Endothelial cell (in vitro differentiated cells): ENCODE data around the gene GSPT2. TPM values are rescaled to one million over a fixed set of nuclear protein-coding genes. Genes with fewer than 3 reads are reported as not detected.
A peak's percentile ranks its signal among the peaks of the same experiment; 100 is the strongest.
"Not testable (repeated sequence)": the region's sequence is repeated elsewhere in the genome, so short reads cannot be mapped to it uniquely, and the experiment has no call there.

Experiments used
- DNase-seq: peaks from one replicate; pipeline ENCODE4 v3.0.0; 2021; ENCODE audit warnings: low spot score
- H3K27ac Mint-ChIP-seq: one replicate; pipeline ENCODE4 v1.8.0; 2021; ENCODE audit warnings: mixed read lengths, inconsistent platforms; ENCODE audit not compliant: unreplicated experiment
- H3K27me3 Mint-ChIP-seq: one replicate; pipeline ENCODE4 v1.8.0; 2021; ENCODE audit warnings: mild to moderate bottlenecking, moderate library complexity, mixed read lengths, inconsistent platforms; ENCODE audit not compliant: unreplicated experiment
- H3K36me3 Mint-ChIP-seq: one replicate; pipeline ENCODE4 v1.8.0; 2021; ENCODE audit warnings: mild to moderate bottlenecking, low read depth, mixed read lengths, inconsistent platforms; ENCODE audit not compliant: unreplicated experiment
- H3K4me1 Mint-ChIP-seq: one replicate; pipeline ENCODE4 v1.8.0; 2021; ENCODE audit warnings: mild to moderate bottlenecking, mixed read lengths, inconsistent platforms; ENCODE audit not compliant: unreplicated experiment
- H3K4me3 Mint-ChIP-seq: one replicate; pipeline ENCODE4 v1.8.0; 2021; ENCODE audit warnings: mild to moderate bottlenecking, mixed read lengths, inconsistent platforms; ENCODE audit not compliant: unreplicated experiment
- H3K9me3 Mint-ChIP-seq: one replicate; pipeline ENCODE4 v1.8.0; 2021; ENCODE audit warnings: mixed read lengths, inconsistent platforms; ENCODE audit not compliant: unreplicated experiment
- CTCF ChIP-seq: fragments of 200-600 bp; sonication (generic); IDR thresholded peaks from one replicate; pipeline ENCODE4 v1.5.0; 2021; ENCODE audit warnings: antibody characterized with exemption; ENCODE audit not compliant: unreplicated experiment
- long read RNA-seq: library from polyadenylated mRNA; unstranded; transcript quantifications from one replicate; pipeline ENCODE4 v2.0.0, GENCODE V29; 2020; ENCODE audit not compliant: unreplicated experiment
- total RNA-seq: library from RNA; stranded (reverse); fragmentation: NEBNext Ultra II Directional; extraction: Animal tissue kit (Norgen Biotek cat#: 25700); gene quantifications from one replicate; pipeline ENCODE4 v1.2.1, GENCODE V29; 2021; ENCODE audit not compliant: unreplicated experiment

The GSPT2 gene
- total RNA-seq, result 16.4 TPM
- long read RNA-seq, transcript GSPT2-201 (1 exons, 2,802 nt), result major isoform, 13 of 13 reads
- long read RNA-seq, partial matches to known transcripts, result 0 of 13 reads
- long read RNA-seq, other reads (novel, unspliced or antisense), result 0 of 13 reads

- Mint-ChIP-seq H3K36me3 (peaks cover 5% of the 10 kb centered on the region), H3K27me3 (peaks cover 2% of the 10 kb centered on the region)
- TF ChIP-seq CTCF, result no peak
These were observed at the start of gene GSPT2 for GRCh38 chrX:51743179-51743957. GSPT2 (plus strand) TSS chrX:51743442; CDS start chrX:51743627, 185 bp downstream.

GRCh38 chrX:51694254-51694653 is 49.0 kb upstream of the GSPT2 start:
- DNase-seq, result no peak

More at GRCh38 chrX:51743179-51743957, at the start of gene GSPT2:
- H3K4me1 Mint-ChIP-seq, result peaks cover 19% of the 10 kb centered on the region
- DNase-seq, result peak; percentile 43
- H3K27ac Mint-ChIP-seq, result peak within 1 kb of the TSS; percentile 30
- H3K4me3 Mint-ChIP-seq, result peak within 1 kb of the TSS; percentile 95
- no peaks in the 10 kb centered on the region for H3K9me3 Mint-ChIP-seq

GRCh38 chrX:51697397-51697796 is 45.8 kb upstream of the GSPT2 start:
- Mint-ChIP-seq H3K36me3 (no peaks in the 10 kb centered on the region), H3K4me1 (no peaks in the 10 kb centered on the region), H3K9me3 (no peaks in the 10 kb centered on the region), H3K4me3 (no peak overlapping the region), H3K27ac (no peak overlapping the region), H3K27me3 (no peaks in the 10 kb centered on the region)
- no peak for TF ChIP-seq CTCF
- no peak for DNase-seq

More at GRCh38 chrX:51694254-51694653, 49.0 kb upstream of the GSPT2 start:
- Mint-ChIP-seq H3K27ac (no peak overlapping the region), H3K4me3 (no peak overlapping the region), H3K27me3 (no peaks in the 10 kb centered on the region), H3K9me3 (no peaks in the 10 kb centered on the region), H3K4me1 (no peaks in the 10 kb centered on the region), H3K36me3 (no peaks in the 10 kb centered on the region)
- no peak for TF ChIP-seq CTCF

GRCh38 chrX:51710277-51711164 is 32.7 kb upstream of the GSPT2 start, which contains the start of gene CENPVL1:
CENPVL1 (plus strand) TSS chrX:51710512; CDS start chrX:51710512, 0 bp downstream.
- H3K36me3 Mint-ChIP-seq, H3K4me1 Mint-ChIP-seq, H3K27me3 Mint-ChIP-seq, H3K27ac Mint-ChIP-seq, H3K4me3 Mint-ChIP-seq, H3K9me3 Mint-ChIP-seq, DNase-seq: not testable (repeated sequence)

- DNase-seq, H3K4me3 Mint-ChIP-seq, H3K4me1 Mint-ChIP-seq, H3K27ac Mint-ChIP-seq, H3K27me3 Mint-ChIP-seq, H3K9me3 Mint-ChIP-seq, H3K36me3 Mint-ChIP-seq: not testable (repeated sequence)
These were observed 30.1 kb upstream of the GSPT2 start for GRCh38 chrX:51712943-51713647.
